NCI-H1092 treated with DMSO at 0.1 percent for 48 hours (cell line): ENCODE measurements around the gene ASB1.

Experiments
- DNase-seq: peaks from one replicate; lab custom pipeline; 2025; lab: John Stamatoyannopoulos, UW

Gene ASB1

DNA sequence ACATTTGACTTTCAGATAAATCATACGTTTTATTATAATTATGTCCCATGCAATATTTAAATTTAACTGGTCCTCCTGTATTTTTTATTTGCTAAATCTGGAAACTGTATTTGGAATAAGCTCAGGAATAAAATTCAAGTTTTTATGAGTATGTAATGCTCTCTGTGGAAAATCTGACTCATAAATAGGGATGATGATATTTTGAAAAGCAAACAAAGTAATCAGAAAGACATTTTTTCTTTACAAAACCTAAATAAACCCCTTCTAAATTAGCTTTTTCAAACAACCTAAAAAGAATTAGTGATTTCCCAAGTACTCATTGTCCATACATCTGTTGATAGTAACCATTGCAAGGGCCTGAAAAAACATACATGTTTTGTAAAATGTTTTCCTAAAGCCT lies 41.1 kb downstream of the ASB1 start:
- no peak for DNase-seq

DNA sequence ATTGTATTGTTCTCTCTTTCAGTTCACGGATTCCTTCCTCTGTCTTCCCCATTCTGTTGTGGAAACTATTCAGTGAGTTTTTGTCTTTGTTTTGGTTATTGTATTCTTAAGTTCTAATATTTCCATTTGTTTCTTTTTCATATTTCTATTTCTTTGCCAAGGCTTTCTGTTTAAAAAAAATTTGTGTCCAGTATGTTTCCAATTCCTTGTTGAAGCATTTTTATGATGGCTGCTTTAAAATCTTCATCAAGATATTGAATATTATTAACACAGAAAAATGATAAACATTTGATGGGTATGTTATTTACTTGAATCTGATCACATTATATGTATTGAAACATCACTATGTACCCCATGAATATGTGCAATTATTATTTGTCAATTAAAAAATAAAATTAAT lies 42.4 kb downstream of the ASB1 start:
- DNase-seq, result no peak

DNA sequence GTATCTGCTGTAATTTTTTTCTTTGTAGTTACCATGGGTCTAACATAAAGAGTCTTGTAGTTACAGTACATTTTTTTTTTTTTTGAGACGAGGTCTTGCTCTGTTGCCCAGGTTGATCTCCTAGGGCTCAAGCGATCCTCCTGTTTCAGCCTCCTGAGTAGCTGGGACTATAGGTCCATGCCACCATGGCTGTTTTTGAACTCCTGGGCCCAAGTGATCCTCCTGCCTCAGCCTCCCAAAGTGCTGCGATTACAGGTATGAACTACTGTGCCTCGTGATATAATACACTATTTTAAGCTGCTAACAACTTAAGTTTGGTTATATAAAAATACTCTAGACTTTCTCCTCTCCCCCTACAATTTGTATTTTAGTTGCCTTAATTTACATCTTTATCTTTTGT lies 46.3 kb downstream of the ASB1 start:
- no peak for DNase-seq

DNA sequence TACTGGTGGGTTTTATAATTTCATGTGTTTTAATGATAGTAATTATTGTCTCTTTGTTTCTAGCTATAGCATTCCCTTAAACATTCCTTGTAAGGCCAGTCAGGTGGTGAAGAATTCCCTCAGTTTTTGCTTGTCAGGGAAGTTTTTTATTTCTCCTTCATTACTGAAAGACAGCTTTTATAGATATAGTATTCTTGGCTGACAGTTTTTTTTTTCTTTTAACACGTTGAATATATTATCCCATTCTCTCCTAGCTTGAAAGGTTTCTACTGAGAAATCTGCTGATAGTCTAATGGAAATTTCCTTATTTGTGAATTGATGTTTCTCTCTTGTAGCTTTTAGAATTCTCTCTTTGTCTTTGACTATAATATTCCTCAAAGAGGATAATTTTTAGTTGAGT lies 46.8 kb downstream of the ASB1 start:
- no peak for DNase-seq

DNA sequence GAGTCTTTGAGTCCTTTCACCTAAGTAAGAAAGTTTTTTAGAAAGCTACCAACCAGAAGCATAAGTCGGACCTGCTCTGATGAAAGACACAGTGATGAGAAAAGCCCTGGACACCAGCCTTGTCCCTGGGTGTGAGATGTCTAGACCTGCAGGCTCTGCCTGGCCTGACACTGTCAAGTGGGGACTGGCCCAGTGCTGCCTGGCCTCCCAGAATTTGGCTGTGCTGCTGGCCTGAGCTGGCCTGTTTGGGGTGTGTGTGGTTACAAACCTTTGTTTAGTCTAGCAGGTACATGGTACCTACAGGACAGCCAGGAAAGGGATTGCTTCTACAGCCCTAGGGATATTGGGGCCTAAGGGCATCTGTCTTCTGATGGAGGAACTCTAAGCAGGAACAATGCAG lies 48.3 kb downstream of the ASB1 start:
- DNase-seq, result no peak

DNA sequence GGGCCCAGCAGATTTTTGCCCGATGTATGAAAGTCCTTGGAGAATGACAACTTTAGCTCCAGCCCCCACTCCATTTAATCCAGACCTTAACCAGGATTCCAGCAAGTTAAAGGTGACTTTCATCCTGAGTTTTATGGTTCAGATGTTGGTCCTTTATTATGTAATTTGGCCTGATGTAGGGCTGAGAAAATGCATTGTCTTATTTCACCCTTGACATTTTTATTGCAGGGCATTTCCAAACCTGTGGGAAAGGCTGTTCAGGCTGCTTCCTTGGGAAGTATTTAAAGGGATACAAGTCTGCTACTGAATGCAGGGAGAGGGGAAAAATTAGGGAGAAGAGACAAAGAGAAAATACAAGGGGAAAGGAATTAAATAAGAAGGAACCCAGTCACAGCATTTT lies 48.8 kb downstream of the ASB1 start:
- no peak for DNase-seq

DNA sequence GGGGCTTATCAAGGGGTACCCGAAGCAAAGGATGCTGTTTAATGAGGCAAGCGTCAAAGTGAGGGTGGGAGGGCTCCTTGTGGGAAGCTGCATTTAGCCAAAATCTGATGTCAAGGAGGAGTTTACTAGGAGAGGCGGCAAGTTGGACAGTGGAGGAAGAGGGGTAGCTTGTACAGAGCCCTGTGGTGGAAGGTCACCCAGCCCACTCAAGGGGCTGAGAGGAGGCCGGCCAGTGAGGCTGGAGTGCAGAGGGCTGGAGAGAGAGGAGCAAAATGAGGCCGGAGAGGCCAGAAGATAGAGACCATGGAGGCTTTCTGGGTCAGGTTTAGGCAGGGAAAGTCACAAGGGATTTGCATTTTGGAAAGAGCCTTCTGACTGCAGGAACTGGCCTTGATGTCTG lies 49.5 kb downstream of the ASB1 start:
- DNase-seq, result no peak

DNA sequence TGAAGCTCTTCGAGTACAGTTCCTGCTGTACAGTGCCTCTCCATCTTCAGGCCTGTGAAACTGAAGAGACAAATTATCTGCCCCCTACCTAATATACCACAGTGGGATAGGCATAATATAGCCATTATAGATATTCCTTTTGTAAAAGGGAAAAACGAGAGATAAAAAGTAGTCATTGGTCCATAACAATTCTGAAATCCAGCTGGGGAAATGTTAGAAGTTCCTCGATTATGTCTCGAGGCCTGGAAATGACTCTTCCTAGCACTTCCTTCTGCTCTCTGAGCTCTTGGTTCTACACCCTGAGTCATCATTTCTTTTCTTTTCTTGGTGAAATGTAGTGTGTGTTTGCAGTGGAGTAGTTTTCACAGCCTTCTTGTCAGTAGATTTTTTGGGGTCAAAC lies 51.5 kb downstream of the ASB1 start:
- DNase-seq, result no peak

DNA sequence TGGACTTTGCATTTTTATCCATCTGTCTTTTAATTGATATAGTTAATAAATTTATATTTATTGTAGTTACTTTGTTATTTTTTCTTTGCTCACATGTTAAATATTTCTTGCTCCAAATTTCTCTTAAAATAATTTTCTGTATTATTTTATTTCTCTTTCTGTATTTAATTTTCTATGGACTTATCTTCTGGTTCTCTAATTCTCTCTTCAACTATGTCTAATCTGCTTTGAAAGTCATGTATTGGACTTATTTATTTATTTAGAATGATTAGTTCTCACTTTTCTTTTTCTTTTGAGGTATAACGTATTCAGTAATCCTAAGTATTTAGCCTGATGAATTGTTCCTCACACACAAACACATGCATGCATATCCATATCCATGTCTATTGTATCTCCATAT lies 53.1 kb downstream of the ASB1 start:
- DNase-seq, result no peak

DNA sequence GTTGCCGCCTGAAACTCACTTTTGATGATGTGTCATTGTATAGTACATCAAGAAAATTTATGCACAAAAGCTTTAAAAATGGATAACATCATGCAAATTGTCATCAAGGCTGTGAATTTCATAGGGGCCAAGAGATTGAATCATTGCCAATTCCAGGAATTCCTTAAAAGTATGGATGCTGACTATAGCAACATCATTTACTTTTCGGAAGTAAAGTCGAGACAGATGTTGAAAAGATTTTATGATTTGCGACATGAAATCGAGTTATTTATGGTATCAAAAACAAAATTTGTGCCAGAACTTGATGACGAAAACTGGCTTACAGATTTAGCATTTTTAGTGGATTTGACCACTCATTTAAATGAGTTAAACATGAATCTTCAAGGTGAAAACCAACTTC lies 56.3 kb downstream of the ASB1 start:
- no peak for DNase-seq

DNA sequence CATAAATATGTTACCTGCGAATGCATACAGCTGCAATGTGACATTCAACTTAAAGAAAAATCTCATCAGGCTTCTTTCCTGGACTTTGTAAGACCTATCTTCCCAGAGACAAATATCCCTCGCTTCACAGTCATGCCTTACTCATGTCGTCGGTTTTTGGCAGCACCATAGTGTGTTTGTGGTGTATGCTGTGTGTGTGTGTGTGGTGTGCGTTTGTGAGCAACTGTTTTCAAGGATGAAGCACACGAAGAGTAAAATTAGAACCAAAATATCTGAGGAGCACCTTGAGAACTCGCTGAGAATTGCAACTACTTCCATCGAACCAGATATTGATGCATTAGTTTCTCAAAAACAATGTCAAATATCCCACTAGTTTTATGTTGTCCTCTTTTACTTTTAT lies 56.9 kb downstream of the ASB1 start:
- DNase-seq, result no peak

DNA sequence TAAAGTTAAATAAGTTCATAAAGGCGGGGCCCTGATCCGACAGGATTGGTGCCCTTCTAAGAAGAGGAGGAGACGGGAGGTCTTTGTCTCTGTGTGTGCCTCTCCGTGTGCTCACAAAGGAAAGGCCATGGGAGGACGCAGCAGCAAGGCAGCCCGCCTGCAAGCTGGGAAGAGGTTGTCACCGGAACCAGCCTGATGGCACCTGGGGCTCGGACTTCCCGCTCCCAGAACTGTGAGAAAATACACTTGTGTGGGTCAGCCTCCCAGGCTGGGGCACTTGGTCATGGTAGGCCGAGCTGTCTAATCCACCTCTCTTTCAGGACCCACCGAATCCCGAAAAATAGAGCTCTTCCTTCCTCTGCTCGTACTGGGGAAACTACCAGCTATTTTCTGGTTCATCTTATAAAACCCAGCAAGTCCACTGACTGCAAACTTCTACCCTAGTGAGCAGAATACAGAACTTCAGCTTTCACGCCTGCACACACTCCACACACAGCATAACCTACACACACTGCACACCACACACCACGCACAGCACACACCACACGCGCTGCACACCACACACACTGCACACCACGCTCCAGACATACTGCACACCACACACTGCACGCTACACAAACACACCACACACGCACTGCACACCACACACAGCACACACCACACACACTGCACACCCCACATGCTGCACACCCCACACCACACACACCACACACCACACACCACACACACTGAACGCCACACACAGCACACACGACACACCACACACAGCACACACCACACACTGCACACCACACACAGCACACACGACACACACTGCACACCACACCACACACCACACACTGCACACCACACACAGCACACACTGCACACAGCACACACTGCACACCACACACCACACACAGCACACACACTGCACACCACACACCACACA lies 58.1 kb downstream of the ASB1 start:
- DNase-seq, result no peak

DNA sequence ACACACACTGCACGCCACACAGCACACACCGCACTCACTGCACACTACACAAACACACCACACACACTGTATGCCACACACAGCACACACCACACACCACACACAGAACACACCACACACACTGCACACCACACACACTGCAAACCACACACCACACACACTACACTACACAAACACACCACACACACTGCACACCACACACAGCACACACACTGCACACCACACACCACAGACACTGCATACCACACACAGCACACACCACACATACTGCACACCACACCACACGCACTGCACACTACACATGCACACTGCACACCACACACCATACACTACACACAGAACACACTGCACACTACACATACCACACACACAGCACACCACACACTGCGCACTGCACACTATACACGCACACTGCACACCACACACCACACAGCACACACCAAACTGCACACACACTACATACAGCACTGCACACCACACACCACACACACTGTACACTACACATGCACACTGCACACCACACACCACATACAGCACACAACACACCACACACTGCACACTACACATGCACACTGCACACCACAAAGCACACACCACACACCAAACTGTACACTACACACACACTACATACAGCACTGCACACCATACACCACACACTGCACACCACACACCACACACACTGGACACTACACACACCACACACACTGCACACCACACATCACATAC lies 59.6 kb downstream of the ASB1 start:
- DNase-seq, result no peak

DNA sequence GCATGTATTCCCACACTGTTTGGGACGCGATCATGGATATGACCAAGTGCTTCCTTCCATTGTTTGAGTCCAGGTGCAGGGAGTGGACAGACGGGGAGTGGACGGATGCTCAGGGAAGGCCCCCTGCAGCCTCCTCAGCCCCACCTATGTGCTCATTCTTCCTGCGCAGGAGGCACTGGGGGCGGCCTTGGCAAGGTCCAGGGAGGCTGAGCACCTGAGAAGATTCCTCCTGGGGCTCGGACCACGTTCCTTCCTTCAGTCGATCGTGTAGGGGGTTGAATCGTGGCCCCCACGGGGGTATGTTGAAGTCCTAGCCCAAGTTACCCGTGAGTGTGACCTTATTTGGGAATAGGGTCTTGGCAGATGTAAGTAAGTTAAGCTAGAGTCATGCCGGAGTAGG lies 60.4 kb downstream of the ASB1 start:
- DNase-seq, result no peak

DNA sequence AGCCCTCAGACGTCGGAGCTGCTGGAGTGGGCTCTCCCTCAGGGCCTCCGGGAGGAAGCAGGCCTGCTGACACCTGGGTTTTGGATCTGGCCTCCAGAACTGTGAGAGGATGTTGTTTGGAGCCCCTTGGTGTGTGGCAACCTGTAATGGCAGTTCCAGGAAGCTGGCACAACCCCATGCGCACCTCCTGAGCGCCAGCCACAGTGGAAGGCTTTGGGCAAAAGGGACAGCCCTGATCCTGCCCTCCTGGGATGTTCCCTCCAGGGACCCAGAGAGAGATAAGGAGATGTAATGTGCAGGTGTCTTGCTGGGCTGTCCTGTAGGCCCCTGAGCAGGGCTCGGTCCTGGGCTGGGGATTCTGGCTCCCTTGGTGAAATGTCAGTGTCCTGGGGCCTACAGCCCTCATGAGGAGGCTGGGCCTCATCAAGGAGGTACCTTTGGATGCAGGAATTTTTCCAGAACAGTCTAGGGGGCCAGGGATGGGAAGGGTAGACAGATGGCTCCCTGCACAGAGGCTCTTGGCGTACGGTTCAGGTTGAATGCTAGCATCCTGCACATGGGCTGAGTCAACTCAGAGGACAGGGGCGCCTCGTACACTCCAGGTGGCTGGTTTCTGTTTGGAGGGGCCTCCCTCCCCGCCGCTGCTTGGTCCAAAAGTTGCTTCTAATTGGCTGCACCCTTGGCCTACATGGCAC lies 61.1 kb downstream of the ASB1 start:
- DNase-seq, result no peak

DNA sequence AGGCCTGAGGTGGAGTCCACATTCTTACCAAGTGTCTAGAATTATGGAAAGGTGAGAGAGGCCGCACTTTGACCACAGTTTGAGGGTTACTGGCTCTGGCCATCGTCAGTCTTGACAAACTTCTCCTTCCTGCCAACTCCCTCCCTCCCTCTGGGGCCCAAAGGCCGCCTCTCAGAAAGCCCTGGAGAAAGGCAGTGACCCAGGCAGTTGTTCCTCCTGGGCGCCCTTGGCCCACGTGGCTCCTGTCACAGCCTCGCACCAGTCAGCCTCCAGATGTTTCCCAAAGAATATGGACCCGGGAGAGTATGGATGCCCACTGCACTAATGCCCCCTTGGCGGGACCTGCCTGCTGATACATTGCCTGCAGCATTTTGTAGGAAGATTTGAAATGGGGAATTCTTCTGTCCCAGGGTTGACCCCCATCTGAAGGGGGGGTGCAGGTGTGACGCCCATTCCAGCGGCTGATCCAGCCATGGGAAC lies 61.7 kb downstream of the ASB1 start:
- no peak for DNase-seq

DNA sequence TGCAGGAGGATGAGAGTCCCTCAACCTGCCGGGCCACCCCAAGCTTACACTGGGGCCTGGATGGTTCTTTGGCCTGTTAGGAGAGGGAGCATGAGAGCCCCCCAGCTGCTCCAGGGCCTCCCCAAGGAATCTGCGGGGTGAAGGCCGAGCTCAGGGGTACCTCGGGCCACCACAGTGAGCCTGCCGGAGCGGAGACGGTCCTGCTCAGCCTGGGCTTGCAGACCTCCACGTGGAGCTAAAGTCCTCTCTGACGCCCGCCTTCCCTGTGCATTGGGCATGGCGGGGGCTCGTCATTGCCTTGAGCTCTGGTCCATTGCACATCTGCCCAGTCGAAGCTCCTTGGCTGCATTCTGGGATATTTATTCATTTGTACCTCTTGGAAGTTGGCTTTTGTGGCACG lies 62.7 kb downstream of the ASB1 start:
- no peak for DNase-seq

DNA sequence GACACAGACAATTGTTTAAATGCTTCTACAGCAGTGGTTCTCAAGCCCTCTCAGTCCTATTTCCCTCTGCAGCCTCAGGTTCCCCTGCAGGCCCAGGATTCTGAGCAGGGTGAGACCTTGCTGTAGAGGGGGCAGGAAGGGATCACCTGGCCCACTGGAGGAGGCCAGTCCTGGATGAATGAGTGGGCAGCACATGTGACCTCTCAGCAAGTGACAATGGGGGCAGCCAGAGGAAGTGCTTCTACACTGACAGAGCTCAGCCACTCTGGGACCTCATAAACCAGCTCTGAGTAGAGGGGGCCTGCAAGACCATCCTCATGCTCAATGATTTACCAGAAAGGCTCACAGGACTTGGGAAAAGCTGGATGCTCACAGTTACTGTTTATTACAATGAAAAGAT lies 63.2 kb downstream of the ASB1 start:
- no peak for DNase-seq

DNA sequence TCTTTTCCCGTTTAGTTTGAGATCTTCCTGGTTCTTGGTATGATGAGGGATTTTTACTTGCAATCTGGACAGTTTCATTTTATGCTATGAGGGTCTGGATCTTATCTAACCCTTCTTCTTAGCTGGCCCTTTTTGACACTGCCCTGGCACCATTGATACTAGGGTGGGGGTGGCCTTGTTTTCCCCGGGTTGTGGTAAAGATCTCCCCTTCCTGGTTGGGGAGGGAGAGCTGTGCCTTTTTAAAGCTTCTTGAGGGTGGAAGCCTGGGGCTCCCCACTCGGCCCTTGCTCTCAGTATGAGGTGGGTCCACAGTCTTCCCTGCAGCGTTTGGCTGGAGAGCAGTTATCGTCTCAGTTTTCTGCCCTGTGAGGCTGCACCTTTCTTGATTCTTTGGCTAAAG lies 66.1 kb downstream of the ASB1 start:
- DNase-seq, result no peak

DNA sequence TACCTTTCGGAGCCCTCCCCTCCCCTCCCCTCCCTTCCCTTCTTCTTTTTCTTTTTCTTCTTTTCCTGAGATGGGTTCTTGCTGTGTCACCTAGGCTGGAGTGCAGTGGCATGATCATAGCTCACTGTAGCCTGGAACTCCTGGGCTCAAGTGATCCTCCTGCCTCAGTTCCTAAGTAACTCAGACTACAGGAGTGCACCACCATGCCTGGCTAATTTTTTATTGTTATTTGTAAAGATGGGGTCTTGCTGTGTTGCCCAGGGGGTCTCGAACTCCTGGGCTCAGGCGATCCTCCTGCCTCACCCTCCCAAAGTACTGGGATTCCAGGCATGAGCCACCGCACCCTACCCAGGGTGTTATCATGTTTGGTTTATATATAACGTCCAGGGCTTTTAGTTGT lies 66.7 kb downstream of the ASB1 start:
- no peak for DNase-seq

DNA sequence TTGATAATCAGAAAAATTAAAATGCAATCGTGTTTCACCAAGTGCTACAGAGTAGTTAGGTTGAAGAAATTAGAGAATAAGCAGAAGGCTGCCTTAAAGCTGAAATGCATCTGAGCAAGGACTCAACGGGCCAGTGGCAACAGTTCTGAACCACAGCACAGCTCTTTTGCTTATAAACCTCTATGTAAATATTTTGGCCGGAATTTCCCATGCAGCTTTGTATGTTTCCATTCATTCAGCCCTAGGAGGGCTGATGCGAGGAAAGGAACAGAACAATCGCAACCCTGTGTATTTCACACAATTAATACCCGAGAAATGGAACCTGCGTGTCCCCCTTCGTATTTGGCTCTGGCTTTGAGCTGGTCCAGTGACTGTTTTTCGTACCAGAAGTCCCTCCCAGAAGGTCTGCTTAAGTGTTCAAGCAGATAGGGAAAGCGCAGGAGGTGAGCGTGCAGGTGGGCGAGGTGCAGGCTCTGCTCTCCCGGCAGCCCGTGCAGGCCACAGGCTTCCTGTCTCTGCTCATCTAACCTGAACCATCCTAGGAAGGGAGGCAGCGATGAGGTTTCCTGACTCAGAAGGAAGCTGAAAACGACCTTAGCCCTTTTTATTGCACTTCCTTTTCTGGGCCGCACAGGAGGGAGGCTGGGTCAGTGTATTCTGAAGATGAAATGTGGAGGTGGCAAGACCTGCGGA lies 67.3 kb downstream of the ASB1 start:
- DNase-seq, result no peak

DNA sequence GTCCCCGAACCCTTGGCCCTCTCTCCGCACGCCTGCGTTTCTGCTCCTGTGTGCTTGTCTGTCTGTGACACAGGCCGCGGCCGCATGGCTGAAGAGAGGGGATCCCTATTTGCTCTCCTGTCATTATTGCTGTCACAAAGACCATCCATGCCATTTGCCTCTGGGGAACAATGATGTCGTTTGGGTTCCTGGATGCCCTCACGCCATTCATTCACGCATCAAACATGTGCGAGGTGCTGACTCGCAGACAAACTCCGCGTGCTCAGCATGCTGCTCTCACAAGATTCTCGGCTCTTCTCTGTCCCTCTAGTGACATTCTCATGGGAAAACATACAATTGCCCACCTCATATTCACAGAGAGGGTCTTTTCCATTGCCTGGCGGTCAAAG lies 67.8 kb downstream of the ASB1 start:
- no peak for DNase-seq
